OCI-LY1 (cell line): ENCODE results near the gene BAX.

ENCODE experiments used
- EZH2 ChIP-seq: fragments of 200-600 bp; sonication (generic), shearing (Covaris generic); IDR thresholded peaks from 2 replicates; pipeline ENCODE4 v1.8.0; 2017; ENCODE audit warnings: borderline replicate concordance, mixed run types, mild to moderate bottlenecking, antibody characterized with exemption, low read length, moderate library complexity, mixed read lengths
- TF ChIP-seq, protein P1 (sequence below): fragments of 200-600 bp; sonication (generic), shearing (Covaris generic); IDR thresholded peaks from 2 replicates; pipeline ENCODE4 v1.5.1; 2017; ENCODE audit warnings: mild to moderate bottlenecking, antibody characterized with exemption, low read length, moderate library complexity, mixed read lengths

DNA sequence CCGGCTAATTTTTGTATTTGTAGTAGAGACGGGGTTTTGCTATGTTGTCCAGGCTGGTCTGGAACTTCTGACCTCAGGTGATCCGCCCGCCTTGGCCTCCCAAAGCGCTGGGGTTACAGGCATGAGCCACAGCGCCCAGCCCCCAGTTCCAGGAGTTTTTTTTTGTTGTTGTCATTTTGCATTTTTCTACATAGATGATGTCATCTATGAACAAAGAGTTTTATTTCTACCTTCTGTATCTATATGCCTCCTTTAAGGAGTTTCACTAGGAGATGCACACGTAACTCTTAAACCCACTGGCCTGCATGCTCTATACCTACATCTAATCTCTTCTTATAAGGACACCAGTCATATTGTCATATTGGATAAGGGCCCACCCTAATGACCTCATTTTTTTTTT lies 16.4 kb upstream of the BAX start:
- TF ChIP-seq, protein P1, sequence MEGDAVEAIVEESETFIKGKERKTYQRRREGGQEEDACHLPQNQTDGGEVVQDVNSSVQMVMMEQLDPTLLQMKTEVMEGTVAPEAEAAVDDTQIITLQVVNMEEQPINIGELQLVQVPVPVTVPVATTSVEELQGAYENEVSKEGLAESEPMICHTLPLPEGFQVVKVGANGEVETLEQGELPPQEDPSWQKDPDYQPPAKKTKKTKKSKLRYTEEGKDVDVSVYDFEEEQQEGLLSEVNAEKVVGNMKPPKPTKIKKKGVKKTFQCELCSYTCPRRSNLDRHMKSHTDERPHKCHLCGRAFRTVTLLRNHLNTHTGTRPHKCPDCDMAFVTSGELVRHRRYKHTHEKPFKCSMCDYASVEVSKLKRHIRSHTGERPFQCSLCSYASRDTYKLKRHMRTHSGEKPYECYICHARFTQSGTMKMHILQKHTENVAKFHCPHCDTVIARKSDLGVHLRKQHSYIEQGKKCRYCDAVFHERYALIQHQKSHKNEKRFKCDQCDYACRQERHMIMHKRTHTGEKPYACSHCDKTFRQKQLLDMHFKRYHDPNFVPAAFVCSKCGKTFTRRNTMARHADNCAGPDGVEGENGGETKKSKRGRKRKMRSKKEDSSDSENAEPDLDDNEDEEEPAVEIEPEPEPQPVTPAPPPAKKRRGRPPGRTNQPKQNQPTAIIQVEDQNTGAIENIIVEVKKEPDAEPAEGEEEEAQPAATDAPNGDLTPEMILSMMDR = no peak
- no peak for TF ChIP-seq EZH2
